ENCODE measurements around the gene CYP19A1. TPM values are rescaled to one million over a fixed set of nuclear protein-coding genes. Genes with fewer than 3 reads are reported as not detected.

Gene CYP19A1
- total RNA-seq, 1 donor from 2014 or later: 0.07 TPM

DNA sequence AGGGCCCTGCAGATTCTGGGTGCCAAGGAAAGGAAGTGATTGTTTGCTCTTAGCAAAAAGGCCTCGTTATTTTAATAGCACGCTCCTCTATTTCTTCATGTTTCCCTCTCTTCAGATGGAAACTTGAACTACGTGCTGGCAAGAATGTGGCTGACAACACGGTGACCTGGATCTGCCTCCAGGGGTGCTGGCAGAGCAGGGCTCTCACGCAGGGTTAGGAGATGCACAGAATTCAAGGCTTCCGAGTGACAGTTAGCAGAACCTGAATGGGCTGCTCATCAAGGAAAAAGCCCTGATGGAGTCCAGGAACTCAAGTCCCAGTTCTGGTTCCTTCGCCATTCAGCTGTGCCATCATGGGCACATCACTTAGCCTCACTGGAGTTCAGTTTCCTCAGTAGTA, 22.7 kb downstream of the CYP19A1 start:
- ChIA-PET CTCF (no interaction called here), POLR2A (no interaction called here)
- Mint-ChIP-seq H3K27me3 (peaks cover 6% of the 10 kb centered on the region), H3K36me3 (ENCODE audit: low read depth) (no peaks in the 10 kb centered on the region), H3K4me1 (no peaks in the 10 kb centered on the region), H3K27ac (no peak overlapping the region), H3K4me3 (no peak overlapping the region), H3K9me3 (no peaks in the 10 kb centered on the region)
- no peak for ATAC-seq (ENCODE audit: low read depth)
- TF ChIP-seq, protein P1, sequence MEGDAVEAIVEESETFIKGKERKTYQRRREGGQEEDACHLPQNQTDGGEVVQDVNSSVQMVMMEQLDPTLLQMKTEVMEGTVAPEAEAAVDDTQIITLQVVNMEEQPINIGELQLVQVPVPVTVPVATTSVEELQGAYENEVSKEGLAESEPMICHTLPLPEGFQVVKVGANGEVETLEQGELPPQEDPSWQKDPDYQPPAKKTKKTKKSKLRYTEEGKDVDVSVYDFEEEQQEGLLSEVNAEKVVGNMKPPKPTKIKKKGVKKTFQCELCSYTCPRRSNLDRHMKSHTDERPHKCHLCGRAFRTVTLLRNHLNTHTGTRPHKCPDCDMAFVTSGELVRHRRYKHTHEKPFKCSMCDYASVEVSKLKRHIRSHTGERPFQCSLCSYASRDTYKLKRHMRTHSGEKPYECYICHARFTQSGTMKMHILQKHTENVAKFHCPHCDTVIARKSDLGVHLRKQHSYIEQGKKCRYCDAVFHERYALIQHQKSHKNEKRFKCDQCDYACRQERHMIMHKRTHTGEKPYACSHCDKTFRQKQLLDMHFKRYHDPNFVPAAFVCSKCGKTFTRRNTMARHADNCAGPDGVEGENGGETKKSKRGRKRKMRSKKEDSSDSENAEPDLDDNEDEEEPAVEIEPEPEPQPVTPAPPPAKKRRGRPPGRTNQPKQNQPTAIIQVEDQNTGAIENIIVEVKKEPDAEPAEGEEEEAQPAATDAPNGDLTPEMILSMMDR (IDR thresholded peaks at IDR 0.05): no peak
- intact Hi-C loops (cut with micrococcal nuclease): no loop called here
- DNase-seq: no peak

DNA sequence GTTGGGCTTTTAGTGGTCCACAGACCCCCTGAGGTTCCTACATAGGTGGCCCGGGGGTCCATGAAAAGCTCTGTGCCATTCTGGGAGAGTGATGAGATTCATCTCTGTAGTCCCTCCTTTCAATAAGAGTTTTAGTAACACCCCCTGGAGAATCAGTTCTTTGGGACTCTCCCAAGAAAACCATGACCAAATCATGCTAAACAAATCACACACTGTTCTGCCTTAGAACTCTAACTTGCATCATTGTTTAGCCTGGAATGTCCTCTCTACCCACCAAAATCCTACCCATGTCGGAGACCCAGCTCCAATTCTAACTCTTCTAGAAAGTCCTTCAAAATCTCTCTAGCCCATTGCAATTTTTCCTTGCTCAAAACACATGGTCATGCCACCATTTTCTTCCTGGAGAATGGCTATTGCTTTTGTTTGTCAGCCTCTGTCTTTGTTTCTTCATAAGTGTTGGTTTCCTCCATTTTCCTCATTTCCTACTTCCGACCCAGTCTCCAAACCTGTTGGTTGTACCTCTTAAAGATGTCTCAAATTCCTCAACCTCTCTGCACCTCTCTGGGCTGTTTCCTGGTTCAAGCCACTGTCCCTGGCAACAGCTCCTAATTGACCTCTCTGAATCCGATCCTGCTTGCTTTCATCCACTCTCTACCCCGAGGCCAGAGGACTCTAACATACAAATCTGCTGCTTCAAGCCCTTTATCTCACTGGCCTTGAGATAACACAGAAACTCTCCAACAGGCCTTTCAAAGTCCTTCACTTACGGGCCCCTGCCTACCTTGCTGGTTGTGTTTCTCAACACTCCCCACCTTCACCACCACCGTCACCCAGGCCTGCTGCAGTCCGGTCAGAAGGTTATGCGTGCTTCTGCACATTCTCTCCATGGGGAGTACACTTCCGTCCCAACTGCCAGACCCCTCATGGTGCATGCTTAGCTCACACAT, 23.7 kb downstream of the CYP19A1 start:
- TF ChIP-seq, protein P1 (IDR thresholded peaks at IDR 0.05): no peak
- ChIA-PET CTCF (no interaction called here), POLR2A (no interaction called here)
- H3K4me1 Mint-ChIP-seq: no peaks in the 10 kb centered on the region
- no peaks in the 10 kb centered on the region for H3K36me3 Mint-ChIP-seq (ENCODE audit: low read depth)
- DNase-seq: no peak
- H3K27ac Mint-ChIP-seq: no peak overlapping the region
- ATAC-seq (ENCODE audit: low read depth): no peak
- H3K9me3 Mint-ChIP-seq: no peaks in the 10 kb centered on the region
- intact Hi-C loops (cut with micrococcal nuclease): no loop called here
- H3K27me3 Mint-ChIP-seq: peaks cover 2% of the 10 kb centered on the region
- no peak overlapping the region for H3K4me3 Mint-ChIP-seq

DNA sequence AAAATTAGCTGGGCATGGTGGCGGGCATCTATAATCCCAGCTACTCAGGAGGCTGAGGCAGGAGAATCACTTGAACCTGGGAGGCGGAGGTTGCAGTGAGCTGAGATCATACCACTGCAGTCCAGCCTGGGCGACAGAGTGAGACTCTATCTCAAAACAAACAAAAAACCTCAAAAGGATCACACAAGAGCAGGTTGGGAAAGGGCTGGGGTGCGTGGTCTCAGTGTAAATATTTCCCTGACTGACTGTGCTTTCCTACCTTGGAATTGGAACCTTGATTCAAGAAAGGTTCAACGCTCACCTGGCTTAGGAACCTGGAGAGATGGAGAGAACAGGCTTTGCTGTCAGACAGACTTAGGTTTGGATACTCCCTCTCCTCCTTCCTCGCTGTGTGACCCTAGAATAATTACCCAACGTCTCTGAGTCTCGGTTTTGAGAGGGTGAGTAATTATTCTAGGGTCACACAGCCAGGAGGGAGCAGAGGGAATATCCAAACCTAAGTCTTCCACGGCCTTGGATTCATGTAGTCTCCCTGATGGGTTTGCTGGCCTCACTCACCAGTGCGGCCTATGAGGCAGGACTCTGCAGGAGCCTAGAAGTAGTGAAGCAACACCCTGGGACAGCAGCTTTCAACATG, 24.6 kb downstream of the CYP19A1 start:
- Mint-ChIP-seq H3K9me3 (no peaks in the 10 kb centered on the region), H3K4me1 (no peaks in the 10 kb centered on the region), H3K4me3 (no peak overlapping the region), H3K27ac (no peak overlapping the region), H3K27me3 (peaks cover 2% of the 10 kb centered on the region), H3K36me3 (ENCODE audit: low read depth) (no peaks in the 10 kb centered on the region)
- ChIA-PET POLR2A (no interaction called here), CTCF (no interaction called here)
- no peak for ATAC-seq (ENCODE audit: low read depth)
- no peak for DNase-seq
- TF ChIP-seq, protein P1 (IDR thresholded peaks at IDR 0.05): no peak
- intact Hi-C loops (cut with micrococcal nuclease): no loop called here

DNA sequence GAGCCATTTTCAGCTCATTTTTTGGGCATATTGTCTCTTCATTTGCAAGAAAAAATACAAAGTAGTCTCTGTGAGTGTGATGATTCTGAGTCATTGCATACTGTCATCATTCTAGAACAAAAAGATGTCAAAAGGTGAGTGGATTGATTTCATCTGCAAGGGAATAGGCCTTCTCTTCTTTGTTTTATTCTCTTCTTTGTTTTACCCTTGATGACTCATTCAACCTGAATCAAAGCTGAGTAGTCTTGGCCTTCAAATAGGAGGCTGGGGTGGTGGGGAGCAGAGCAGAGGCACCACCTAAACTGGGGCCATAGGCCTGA, 25.4 kb downstream of the CYP19A1 start:
- TF ChIP-seq, protein P1 (IDR thresholded peaks at IDR 0.05): no peak
- no peak for ATAC-seq (ENCODE audit: low read depth)
- Mint-ChIP-seq H3K36me3 (ENCODE audit: low read depth) (no peaks in the 10 kb centered on the region), H3K4me1 (no peaks in the 10 kb centered on the region), H3K27ac (no peak overlapping the region), H3K27me3 (peaks cover 4% of the 10 kb centered on the region), H3K9me3 (no peaks in the 10 kb centered on the region), H3K4me3 (no peak overlapping the region)
- ChIA-PET POLR2A (no interaction called here), CTCF (no interaction called here)
- DNase-seq: no peak
- intact Hi-C loops (cut with micrococcal nuclease): no loop called here

DNA sequence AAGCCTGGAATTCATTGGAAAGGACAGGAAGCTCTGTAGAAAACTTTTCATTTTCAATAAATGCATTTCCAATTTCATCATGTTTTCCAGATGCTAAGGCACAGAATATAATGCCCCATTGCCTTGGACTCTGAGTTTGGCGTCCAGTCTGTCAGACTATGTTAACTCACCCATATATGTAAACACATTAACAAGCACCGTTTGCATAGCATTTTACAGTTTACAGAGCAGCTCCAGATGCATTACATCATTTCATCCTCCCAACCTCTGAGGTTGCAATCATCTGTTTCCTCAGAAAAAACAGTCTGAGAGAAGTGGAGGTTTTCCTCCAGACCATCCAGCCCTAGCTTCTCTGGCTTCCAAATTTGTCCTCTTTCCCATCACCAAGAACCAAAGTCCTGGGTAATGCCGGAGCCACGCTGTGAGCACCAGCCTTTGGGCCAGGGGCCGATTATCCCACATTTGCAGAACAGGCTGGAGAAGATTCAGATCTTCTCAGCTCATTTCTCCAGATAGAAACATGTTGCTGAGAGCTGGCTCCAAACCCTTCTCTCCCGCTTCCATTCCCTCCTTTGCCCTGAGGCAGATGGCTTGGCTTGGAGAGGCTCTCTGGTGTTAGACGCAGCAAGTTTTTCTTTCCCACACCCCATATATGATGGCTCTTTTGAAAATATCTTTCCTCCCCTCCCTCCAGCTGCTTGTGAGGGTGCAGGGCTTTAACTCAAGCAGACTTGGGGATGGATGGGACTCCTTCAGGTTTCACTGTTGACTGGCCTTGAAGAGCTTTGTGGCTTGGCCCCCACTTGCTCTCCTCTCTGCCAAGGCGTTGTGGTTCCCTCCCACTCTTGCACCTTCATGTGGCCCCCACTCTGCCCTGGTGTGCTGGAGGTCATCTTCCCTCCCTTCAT, 26.0 kb downstream of the CYP19A1 start:
- H3K4me3 Mint-ChIP-seq: no peak overlapping the region
- DNase-seq: no peak
- POLR2A ChIA-PET: no interaction called here
- no peaks in the 10 kb centered on the region for H3K36me3 Mint-ChIP-seq (ENCODE audit: low read depth)
- H3K9me3 Mint-ChIP-seq: no peaks in the 10 kb centered on the region
- TF ChIP-seq, protein P1 (IDR thresholded peaks at IDR 0.05): no peak
- intact Hi-C loops (cut with micrococcal nuclease): no loop called here
- CTCF ChIA-PET: no interaction called here
- H3K27me3 Mint-ChIP-seq: peaks cover 4% of the 10 kb centered on the region
- no peaks in the 10 kb centered on the region for H3K4me1 Mint-ChIP-seq
- no peak overlapping the region for H3K27ac Mint-ChIP-seq
- ATAC-seq (ENCODE audit: low read depth): no peak

Data from activated B cell treated with CpG ODN at 0.5 μM for 24 hours (primary cell).